Esophagus muscularis mucosa (tissue), 3 donors: Measurements from ENCODE around the gene SLCO4A1.

Experiments used
- POLR2A ChIP-seq: fragments of 450-650 bp; IDR thresholded peaks from one replicate; pipeline ENCODE4 v1.6.1; 2017; ENCODE audit warnings: antibody characterized with exemption, moderate library complexity, mild to moderate bottlenecking, low read depth
- TF ChIP-seq, protein P1 (sequence below), 3 experiments: fragments of 200-600 bp in 2 of 3; fragments of 450-650 bp in 1 of 3; sonication (generic) in 2 of 3; IDR thresholded peaks; one replicate each; pipeline ENCODE4 v1.5.1; 2017 to 2019; ENCODE audit warnings: antibody characterized with exemption in 3 of 3, mild to moderate bottlenecking in 2 of 3, moderate library complexity in 1 of 3

DNA sequence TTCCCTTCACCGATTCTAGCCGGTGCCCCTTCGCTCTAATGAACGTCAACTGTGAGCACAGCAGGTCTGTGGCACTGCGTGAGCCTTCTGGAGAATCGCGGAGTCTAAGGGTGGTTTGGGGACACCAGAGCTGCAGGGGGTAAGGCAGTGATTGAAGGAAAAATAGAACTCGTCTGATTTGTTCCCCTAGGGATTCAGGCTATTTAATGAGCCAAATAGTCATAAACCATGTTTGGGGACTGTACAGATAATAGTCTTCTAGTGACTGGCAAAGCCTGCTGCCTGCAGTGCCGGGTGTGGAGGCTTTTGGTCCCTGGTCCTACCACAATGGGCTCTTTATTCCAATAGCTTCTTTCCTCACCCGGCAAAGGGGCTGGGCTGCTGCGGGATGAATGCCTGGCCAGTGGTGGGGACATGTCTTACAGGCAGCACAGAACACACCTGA lies 55.2 kb downstream of the SLCO4A1 start:
- TF ChIP-seq, protein P1, sequence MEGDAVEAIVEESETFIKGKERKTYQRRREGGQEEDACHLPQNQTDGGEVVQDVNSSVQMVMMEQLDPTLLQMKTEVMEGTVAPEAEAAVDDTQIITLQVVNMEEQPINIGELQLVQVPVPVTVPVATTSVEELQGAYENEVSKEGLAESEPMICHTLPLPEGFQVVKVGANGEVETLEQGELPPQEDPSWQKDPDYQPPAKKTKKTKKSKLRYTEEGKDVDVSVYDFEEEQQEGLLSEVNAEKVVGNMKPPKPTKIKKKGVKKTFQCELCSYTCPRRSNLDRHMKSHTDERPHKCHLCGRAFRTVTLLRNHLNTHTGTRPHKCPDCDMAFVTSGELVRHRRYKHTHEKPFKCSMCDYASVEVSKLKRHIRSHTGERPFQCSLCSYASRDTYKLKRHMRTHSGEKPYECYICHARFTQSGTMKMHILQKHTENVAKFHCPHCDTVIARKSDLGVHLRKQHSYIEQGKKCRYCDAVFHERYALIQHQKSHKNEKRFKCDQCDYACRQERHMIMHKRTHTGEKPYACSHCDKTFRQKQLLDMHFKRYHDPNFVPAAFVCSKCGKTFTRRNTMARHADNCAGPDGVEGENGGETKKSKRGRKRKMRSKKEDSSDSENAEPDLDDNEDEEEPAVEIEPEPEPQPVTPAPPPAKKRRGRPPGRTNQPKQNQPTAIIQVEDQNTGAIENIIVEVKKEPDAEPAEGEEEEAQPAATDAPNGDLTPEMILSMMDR (IDR thresholded peaks at IDR 0.05) = no peak
- no peak for TF ChIP-seq POLR2A
